Measurements from ENCODE around the gene GAB2.

The GAB2 gene

GRCh38 chr11:78424334-78425270 lies 7.0 kb upstream of the GAB2 start:
- Histone ChIP-seq H3K79me2 (no peaks in the 10 kb centered on the region), H3K4me2 (ENCODE audit: low read length) (no peak overlapping the region), H3K27ac (no peak overlapping the region), H3K36me3 (ENCODE audit: control insufficient read depth, insufficient read depth, low read length) (no peaks in the 10 kb centered on the region), H3K4me3 (ENCODE audit: low read depth, low read length) (no peak overlapping the region), H2AFZ (no peak overlapping the region), H3K9me3 (ENCODE audit: control insufficient read depth, low read length) (no peaks in the 10 kb centered on the region), H3K9ac (no peak overlapping the region), H3K27me3 (ENCODE audit: control insufficient read depth, insufficient read depth, low read length) (no peaks in the 10 kb centered on the region), H3K4me1 (no peaks in the 10 kb centered on the region)
- TF ChIP-seq, protein P1, sequence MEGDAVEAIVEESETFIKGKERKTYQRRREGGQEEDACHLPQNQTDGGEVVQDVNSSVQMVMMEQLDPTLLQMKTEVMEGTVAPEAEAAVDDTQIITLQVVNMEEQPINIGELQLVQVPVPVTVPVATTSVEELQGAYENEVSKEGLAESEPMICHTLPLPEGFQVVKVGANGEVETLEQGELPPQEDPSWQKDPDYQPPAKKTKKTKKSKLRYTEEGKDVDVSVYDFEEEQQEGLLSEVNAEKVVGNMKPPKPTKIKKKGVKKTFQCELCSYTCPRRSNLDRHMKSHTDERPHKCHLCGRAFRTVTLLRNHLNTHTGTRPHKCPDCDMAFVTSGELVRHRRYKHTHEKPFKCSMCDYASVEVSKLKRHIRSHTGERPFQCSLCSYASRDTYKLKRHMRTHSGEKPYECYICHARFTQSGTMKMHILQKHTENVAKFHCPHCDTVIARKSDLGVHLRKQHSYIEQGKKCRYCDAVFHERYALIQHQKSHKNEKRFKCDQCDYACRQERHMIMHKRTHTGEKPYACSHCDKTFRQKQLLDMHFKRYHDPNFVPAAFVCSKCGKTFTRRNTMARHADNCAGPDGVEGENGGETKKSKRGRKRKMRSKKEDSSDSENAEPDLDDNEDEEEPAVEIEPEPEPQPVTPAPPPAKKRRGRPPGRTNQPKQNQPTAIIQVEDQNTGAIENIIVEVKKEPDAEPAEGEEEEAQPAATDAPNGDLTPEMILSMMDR (IDR thresholded peaks at IDR 0.05) = no peak

GRCh38 chr11:78423241-78423640 lies 5.6 kb upstream of the GAB2 start:
- no peak overlapping the region for H3K9ac ChIP-seq
- no peaks in the 10 kb centered on the region for H3K9me3 ChIP-seq (ENCODE audit: control insufficient read depth, low read length)
- H2AFZ ChIP-seq = no peak overlapping the region
- H3K4me1 ChIP-seq = no peaks in the 10 kb centered on the region
- no peak overlapping the region for H3K27ac ChIP-seq
- no peak overlapping the region for H3K4me3 ChIP-seq (ENCODE audit: low read depth, low read length)
- TF ChIP-seq, protein P1 (IDR thresholded peaks at IDR 0.05) = no peak
- no peaks in the 10 kb centered on the region for H3K79me2 ChIP-seq
- H3K4me2 ChIP-seq (ENCODE audit: low read length) = no peak overlapping the region
- H3K36me3 ChIP-seq (ENCODE audit: control insufficient read depth, insufficient read depth, low read length) = no peaks in the 10 kb centered on the region
- no peaks in the 10 kb centered on the region for H3K27me3 ChIP-seq (ENCODE audit: control insufficient read depth, insufficient read depth, low read length)

DNA sequence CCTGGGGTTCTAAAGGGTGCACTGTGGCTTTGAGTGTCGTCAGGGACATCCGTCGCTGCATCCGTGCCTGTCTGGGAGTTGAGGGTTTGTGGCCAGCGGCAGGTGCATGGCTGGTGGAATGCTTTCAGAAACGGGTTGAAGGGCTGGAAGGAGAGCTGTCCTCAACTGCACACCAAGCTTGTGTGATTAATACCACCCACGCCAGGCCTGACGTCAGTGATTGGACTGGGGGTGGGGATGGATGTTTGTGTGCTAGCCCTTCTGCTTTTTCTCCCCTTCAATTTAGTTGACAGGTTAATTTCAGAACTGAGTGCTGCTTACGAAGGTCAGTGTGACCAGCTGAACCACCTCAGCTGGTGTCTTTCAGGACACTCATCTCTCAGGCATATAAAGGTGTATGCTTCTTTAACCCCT lies 3.2 kb upstream of the GAB2 start:
- Histone ChIP-seq H3K4me3 (ENCODE audit: low read depth, low read length) (no peak overlapping the region), H3K27me3 (ENCODE audit: control insufficient read depth, insufficient read depth, low read length) (no peaks in the 10 kb centered on the region), H2AFZ (no peak overlapping the region), H3K4me2 (ENCODE audit: low read length) (no peak overlapping the region), H3K9ac (no peak overlapping the region), H3K4me1 (peaks cover 3% of the 10 kb centered on the region), H3K9me3 (ENCODE audit: control insufficient read depth, low read length) (no peaks in the 10 kb centered on the region), H3K27ac (no peak overlapping the region), H3K79me2 (no peaks in the 10 kb centered on the region), H3K36me3 (ENCODE audit: control insufficient read depth, insufficient read depth, low read length) (no peaks in the 10 kb centered on the region)
- TF ChIP-seq, protein P1 (IDR thresholded peaks at IDR 0.05) = no peak

DNA sequence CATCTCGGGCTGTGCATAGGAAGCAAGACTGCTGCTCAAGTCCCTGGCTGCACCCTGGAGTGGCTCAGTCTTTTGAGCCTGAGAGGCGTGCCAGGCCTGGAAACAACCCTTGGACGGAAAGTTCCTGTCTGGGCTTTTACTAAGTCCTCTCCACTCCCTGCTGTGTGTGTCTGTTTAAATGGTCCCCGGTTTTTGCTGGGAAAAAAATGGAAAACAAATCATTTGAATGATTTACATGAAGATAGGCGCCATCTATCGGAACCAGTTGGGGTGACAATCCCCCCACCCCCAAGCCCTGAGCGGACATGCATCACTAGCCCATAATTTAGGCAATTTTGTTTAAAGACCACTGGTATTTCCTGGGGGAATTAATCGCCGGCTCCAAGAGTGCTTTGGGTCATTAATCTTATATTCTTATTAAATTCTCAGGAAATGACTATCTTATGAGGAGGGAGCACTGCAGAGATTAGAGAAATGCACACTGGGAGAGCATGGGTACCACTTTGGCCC lies 2.7 kb upstream of the GAB2 start:
- Histone ChIP-seq H3K4me1 (peaks cover 3% of the 10 kb centered on the region), H2AFZ (peak overlapping the region; percentile 50), H3K27ac (no peak overlapping the region), H3K79me2 (no peaks in the 10 kb centered on the region), H3K27me3 (ENCODE audit: control insufficient read depth, insufficient read depth, low read length) (no peaks in the 10 kb centered on the region), H3K4me2 (ENCODE audit: low read length) (no peak overlapping the region), H3K36me3 (ENCODE audit: control insufficient read depth, insufficient read depth, low read length) (no peaks in the 10 kb centered on the region), H3K4me3 (ENCODE audit: low read depth, low read length) (no peak overlapping the region), H3K9me3 (ENCODE audit: control insufficient read depth, low read length) (no peaks in the 10 kb centered on the region), H3K9ac (no peak overlapping the region)
- TF ChIP-seq, protein P1 (IDR thresholded peaks at IDR 0.05) = peak; percentile 48
